H9 (cell line): ENCODE data around the gene ATP11C. TPM values are rescaled to one million over a fixed set of nuclear protein-coding genes. Genes with fewer than 3 reads are reported as not detected.

ENCODE experiments used
- DNase-seq: peaks from one replicate; pipeline ENCODE4 v3.0.0-alpha.2; 2017
- H2AFZ ChIP-seq: one replicate; pipeline ENCODE4 v1.6.1; 2013; ENCODE audit warnings: mild to moderate bottlenecking, low read length, control low read depth, moderate library complexity
- H2AK5ac ChIP-seq: 2 replicates; pipeline ENCODE4 v1.6.1; 2013; ENCODE audit warnings: low read length, control low read depth, mixed read lengths; ENCODE audit not compliant: insufficient read length
- H2BK120ac ChIP-seq: one replicate; pipeline ENCODE4 v1.6.1; 2013; ENCODE audit warnings: low read depth, mild to moderate bottlenecking, low read length, control low read depth, inconsistent platforms; ENCODE audit not compliant: poor library complexity, severe bottlenecking
- H2BK12ac ChIP-seq: 2 replicates; pipeline ENCODE4 v1.6.1; 2013; ENCODE audit warnings: low read length, control low read depth, mixed read lengths, low read depth; ENCODE audit not compliant: insufficient read length
- H2BK15ac ChIP-seq: 2 replicates; pipeline ENCODE4 v1.6.1; 2013; ENCODE audit warnings: low read depth, low read length, control low read depth
- H2BK20ac ChIP-seq: one replicate; pipeline ENCODE4 v1.6.1; 2013; ENCODE audit warnings: low read depth, mild to moderate bottlenecking, low read length, control low read depth, inconsistent platforms; ENCODE audit not compliant: poor library complexity, severe bottlenecking
- H2BK5ac ChIP-seq: 2 replicates; pipeline ENCODE4 v1.6.1; 2013; ENCODE audit warnings: low read length, control low read depth, mixed read lengths; ENCODE audit not compliant: insufficient read length
- H3K14ac ChIP-seq: 2 replicates; pipeline ENCODE4 v1.6.1; 2013; ENCODE audit warnings: low read length, control low read depth; ENCODE audit not compliant: insufficient read depth
- H3K18ac ChIP-seq: 2 replicates; pipeline ENCODE4 v1.6.1; 2013; ENCODE audit warnings: low read depth, mild to moderate bottlenecking, mixed read lengths, low read length, control low read depth; ENCODE audit not compliant: insufficient read length
- H3K23ac ChIP-seq: 2 replicates; pipeline ENCODE4 v1.6.1; 2013; ENCODE audit warnings: low read length, control low read depth, mixed read lengths, low read depth; ENCODE audit not compliant: insufficient read length
- H3K23me2 ChIP-seq: 2 replicates; pipeline ENCODE4 v1.6.1; 2013; ENCODE audit warnings: low read depth, mild to moderate bottlenecking, mixed read lengths, low read length, control low read depth; ENCODE audit not compliant: insufficient read length, poor library complexity, severe bottlenecking
- H3K27ac ChIP-seq: 2 replicates; pipeline ENCODE4 v1.5.1; 2013; ENCODE audit warnings: low read length, control low read depth, mixed read lengths, low read depth; ENCODE audit not compliant: insufficient read length
- H3K27me3 ChIP-seq: 2 replicates; pipeline ENCODE4 v1.6.1; 2013; ENCODE audit warnings: low read length, control low read depth, inconsistent platforms; ENCODE audit not compliant: insufficient read depth
- H3K4ac ChIP-seq: 2 replicates; pipeline ENCODE4 v1.6.1; 2013; ENCODE audit warnings: low read depth, mild to moderate bottlenecking, control low read depth, inconsistent platforms, low read length, moderate library complexity
- H3K4me1 ChIP-seq: 2 replicates; pipeline ENCODE4 v1.6.1; 2013; ENCODE audit warnings: low read length, control low read depth, inconsistent platforms; ENCODE audit not compliant: insufficient read depth
- H3K4me2 ChIP-seq: 2 replicates; pipeline ENCODE4 v1.6.1; 2013; ENCODE audit warnings: low read length, control low read depth, mixed read lengths; ENCODE audit not compliant: insufficient read length, insufficient read depth
- H3K56ac ChIP-seq: 2 replicates; pipeline ENCODE4 v1.6.1; 2013; ENCODE audit warnings: low read depth, mild to moderate bottlenecking, mixed read lengths, low read length, control low read depth; ENCODE audit not compliant: insufficient read length
- H3K79me1 ChIP-seq: 2 replicates; pipeline ENCODE4 v1.6.1; 2013; ENCODE audit warnings: low read depth, mild to moderate bottlenecking, moderate library complexity, low read length, control low read depth, inconsistent platforms; ENCODE audit not compliant: insufficient read depth, poor library complexity, severe bottlenecking
- H3K79me2 ChIP-seq: 2 replicates; pipeline ENCODE4 v1.6.1; 2013; ENCODE audit warnings: low read length, control low read depth, inconsistent platforms; ENCODE audit not compliant: insufficient read depth
- H3K9ac ChIP-seq: 2 replicates; pipeline ENCODE4 v1.6.1; 2013; ENCODE audit warnings: low read length, control low read depth, mixed read lengths; ENCODE audit not compliant: insufficient read length; ENCODE audit errors: extremely low read depth
- H3K9me3 ChIP-seq: one replicate; pipeline ENCODE4 v1.6.1; 2013; ENCODE audit warnings: low read depth, low read length, inconsistent platforms; ENCODE audit not compliant: control insufficient read depth
- H3T11ph ChIP-seq: one replicate; pipeline ENCODE4 v1.6.1; 2013; ENCODE audit warnings: mild to moderate bottlenecking, low read length, control low read depth, inconsistent platforms
- H4K20me1 ChIP-seq: one replicate; pipeline ENCODE4 v1.6.1; 2013; ENCODE audit not compliant: control insufficient read depth, insufficient read length, insufficient read depth
- H4K5ac ChIP-seq: 2 replicates; pipeline ENCODE4 v1.6.1; 2013; ENCODE audit warnings: low read depth, mild to moderate bottlenecking, mixed read lengths, low read length, control low read depth; ENCODE audit not compliant: insufficient read length
- H4K8ac ChIP-seq: replicated peaks from 2 replicates; pipeline ENCODE4 v1.6.1; 2013; ENCODE audit warnings: low read length, control low read depth, mixed read lengths, low read depth; ENCODE audit not compliant: insufficient read length
- H4K91ac ChIP-seq: 2 replicates; pipeline ENCODE4 v1.6.1; 2013; ENCODE audit warnings: low read depth, mild to moderate bottlenecking, moderate library complexity, mixed read lengths, low read length, control low read depth; ENCODE audit not compliant: insufficient read length
- H3K27ac Mint-ChIP-seq, 3 experiments: 2 replicates in 2 of 3; 3 replicates in 1 of 3; pipeline ENCODE4 v1.8.0; 2020 to 2021; ENCODE audit warnings: mixed read lengths in 3 of 3, mild to moderate bottlenecking in 1 of 3, moderate library complexity in 1 of 3
- H3K27me3 Mint-ChIP-seq: 2 replicates; pipeline ENCODE4 v1.8.0; 2021; ENCODE audit warnings: low read depth, mild to moderate bottlenecking, moderate library complexity, mixed read lengths
- H3K36me3 Mint-ChIP-seq, 3 experiments: 2 replicates in 2 of 3; 3 replicates in 1 of 3; pipeline ENCODE4 v1.8.0; 2020 to 2021; ENCODE audit warnings: low read depth in 3 of 3, mixed read lengths in 3 of 3; ENCODE audit not compliant: insufficient read depth in 1 of 3
- H3K4me1 Mint-ChIP-seq, 2 experiments: 2 replicates each; pipeline ENCODE4 v1.8.0; 2020; ENCODE audit warnings: mixed read lengths in 2 of 2
- H3K4me3 Mint-ChIP-seq, 2 experiments: 2 replicates in 1 of 2; 3 replicates in 1 of 2; pipeline ENCODE4 v1.8.0; 2020 to 2021; ENCODE audit warnings: mild to moderate bottlenecking in 2 of 2, mixed read lengths in 2 of 2, moderate library complexity in 1 of 2
- H3K9me3 Mint-ChIP-seq, 2 experiments: 2 replicates in 1 of 2; 3 replicates in 1 of 2; pipeline ENCODE4 v1.8.0; 2020; ENCODE audit warnings: mild to moderate bottlenecking in 2 of 2, mixed read lengths in 2 of 2, moderate library complexity in 1 of 2
- WGBS: extraction: QIAGEN DNeasy Blood & Tissue Kit; methylation state at CpG from one replicate; pipeline ENCODE4 v1.1.7; 2013; ENCODE audit warnings: missing lambda C conversion rate, low lambda C conversion rate, mixed read lengths; ENCODE audit not compliant: insufficient read length; ENCODE audit errors: extremely low coverage; 5-methylcytosine and 5-hydroxymethylcytosine counted together
- total RNA-seq: library from RNA; stranded (reverse); gene quantifications from 2 replicates; pipeline ENCODE4 v1.2.1, GENCODE V29; 2021
- TF ChIP-seq, protein P1 (sequence below): fragments of 200-600 bp; sonication (generic); conservative IDR thresholded peaks from 3 replicates; pipeline ENCODE4 v1.8.0; 2021; ENCODE audit warnings: antibody characterized with exemption, mild to moderate bottlenecking

Gene ATP11C
- total RNA-seq, 1 experiment from 2014 or later, result 28.4 TPM

DNA sequence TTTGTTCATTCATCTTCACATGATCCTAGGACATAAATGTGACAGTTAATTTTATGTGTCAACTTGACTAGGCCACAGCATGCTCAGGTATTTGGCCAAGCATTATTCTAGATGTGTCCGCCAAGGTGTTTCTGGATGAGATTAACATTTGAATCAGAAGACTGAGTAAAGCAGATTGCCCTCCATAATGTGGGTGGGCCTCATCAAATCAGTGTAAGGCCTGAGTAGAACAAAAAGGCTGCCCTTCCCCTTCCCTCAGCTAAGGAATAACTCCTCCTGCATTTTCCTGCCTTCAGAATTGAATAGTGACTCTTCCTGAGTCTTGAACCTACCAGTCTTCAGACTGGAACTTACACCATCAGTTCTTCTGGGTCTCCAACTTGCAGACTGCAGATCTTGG is 18.4 kb downstream of the ATP11C start:
- H3K9me3 ChIP-seq, result no peaks in the 10 kb centered on the region
- peaks cover 0 to 52% of the 10 kb centered on the region in 2 experiments; a peak in 2 of 5 replicates for H3K9me3 Mint-ChIP-seq
- no peaks in the 10 kb centered on the region for H3K27me3 ChIP-seq
- H3K79me1 ChIP-seq, result no peaks in the 10 kb centered on the region
- WGBS, result no CpG with 5 or more reads among the region's 1 CpG
- no peak overlapping the region for H3K14ac ChIP-seq
- H2BK12ac ChIP-seq, result no peak overlapping the region
- H2AK5ac ChIP-seq, result no peak overlapping the region
- H3K27ac ChIP-seq, result no peak overlapping the region
- no peak overlapping the region for H3K56ac ChIP-seq
- H2AFZ ChIP-seq, result no peak overlapping the region
- H3K23me2 ChIP-seq, result no peaks in the 10 kb centered on the region
- H3K4me1 Mint-ChIP-seq, result peaks cover 12 to 25% of the 10 kb centered on the region in 2 experiments
- no peak overlapping the region for H2BK20ac ChIP-seq
- no peak overlapping the region for H2BK15ac ChIP-seq
- no peak overlapping the region for H4K8ac ChIP-seq
- H3K27me3 Mint-ChIP-seq, result no peaks in the 10 kb centered on the region
- H3K4me3 Mint-ChIP-seq, result no peak overlapping the region
- H2BK5ac ChIP-seq, result no peak overlapping the region
- DNase-seq, result no peak
- H4K20me1 ChIP-seq, result no peaks in the 10 kb centered on the region
- TF ChIP-seq, protein P1, sequence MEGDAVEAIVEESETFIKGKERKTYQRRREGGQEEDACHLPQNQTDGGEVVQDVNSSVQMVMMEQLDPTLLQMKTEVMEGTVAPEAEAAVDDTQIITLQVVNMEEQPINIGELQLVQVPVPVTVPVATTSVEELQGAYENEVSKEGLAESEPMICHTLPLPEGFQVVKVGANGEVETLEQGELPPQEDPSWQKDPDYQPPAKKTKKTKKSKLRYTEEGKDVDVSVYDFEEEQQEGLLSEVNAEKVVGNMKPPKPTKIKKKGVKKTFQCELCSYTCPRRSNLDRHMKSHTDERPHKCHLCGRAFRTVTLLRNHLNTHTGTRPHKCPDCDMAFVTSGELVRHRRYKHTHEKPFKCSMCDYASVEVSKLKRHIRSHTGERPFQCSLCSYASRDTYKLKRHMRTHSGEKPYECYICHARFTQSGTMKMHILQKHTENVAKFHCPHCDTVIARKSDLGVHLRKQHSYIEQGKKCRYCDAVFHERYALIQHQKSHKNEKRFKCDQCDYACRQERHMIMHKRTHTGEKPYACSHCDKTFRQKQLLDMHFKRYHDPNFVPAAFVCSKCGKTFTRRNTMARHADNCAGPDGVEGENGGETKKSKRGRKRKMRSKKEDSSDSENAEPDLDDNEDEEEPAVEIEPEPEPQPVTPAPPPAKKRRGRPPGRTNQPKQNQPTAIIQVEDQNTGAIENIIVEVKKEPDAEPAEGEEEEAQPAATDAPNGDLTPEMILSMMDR, result no peak
- H3K4me2 ChIP-seq, result no peak overlapping the region
- no peak overlapping the region for H2BK120ac ChIP-seq
- no peak overlapping the region for H4K91ac ChIP-seq
- H3K27ac Mint-ChIP-seq, result no peak overlapping the region
- H3K9ac ChIP-seq, result no peak overlapping the region
- no peak overlapping the region for H3K4ac ChIP-seq
- no peak overlapping the region for H3K23ac ChIP-seq
- H3T11ph ChIP-seq, result no peak overlapping the region
- peaks cover 0 to 3% (median 0%) of the 10 kb centered on the region in 3 experiments; a peak in 3 of 7 replicates for H3K36me3 Mint-ChIP-seq
- no peak overlapping the region for H4K5ac ChIP-seq
- no peak overlapping the region for H3K18ac ChIP-seq
- H3K79me2 ChIP-seq, result peaks cover 3% of the 10 kb centered on the region; the same call in 1 of the 2 replicates
- H3K4me1 ChIP-seq, result peaks cover 3% of the 10 kb centered on the region; the same call in 1 of the 2 replicates
